ENCODE measurements around the gene NKX1-2. TPM values are rescaled to one million over a fixed set of nuclear protein-coding genes. Genes with fewer than 3 reads are reported as not detected.

NKX1-2 gene
- total RNA-seq, 1 donor from 2014 or later, result not detected

DNA sequence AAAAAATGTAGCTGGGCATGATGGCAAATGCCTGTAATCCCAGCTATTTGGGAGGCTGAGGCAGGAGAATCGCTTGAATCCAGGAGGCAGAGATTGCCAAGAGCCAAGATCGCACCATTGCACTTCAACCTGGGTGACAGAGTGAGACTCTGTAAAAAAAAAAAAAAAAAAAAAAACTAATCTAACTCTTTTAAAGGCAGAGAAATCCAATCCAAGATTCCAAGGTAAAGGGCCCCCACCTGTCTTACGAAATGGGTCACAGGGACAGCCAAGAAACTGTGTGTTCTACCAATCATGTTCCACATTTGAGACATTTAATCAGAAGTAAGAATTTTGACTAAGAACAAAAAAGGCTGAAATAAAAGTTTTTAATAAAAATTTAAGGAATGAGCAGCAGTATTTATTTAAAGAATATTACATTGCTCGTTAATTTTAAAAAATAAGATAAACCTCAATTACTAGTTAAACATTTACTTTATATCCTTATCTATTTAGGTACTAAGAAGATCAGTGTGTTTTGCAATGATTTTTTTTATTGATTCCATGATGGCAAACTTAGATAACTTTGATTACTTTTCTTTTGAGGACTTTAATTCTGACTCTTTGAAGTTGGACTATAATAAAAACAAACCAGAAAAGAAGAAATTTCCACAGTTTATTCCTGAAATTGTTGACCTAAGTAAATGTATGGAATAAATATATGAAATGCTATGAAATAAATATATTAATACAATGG is 24.4 kb downstream of the NKX1-2 start:
- no peak overlapping the region for H3K27ac ChIP-seq
- no peaks in the 10 kb centered on the region for H3K27me3 ChIP-seq
- TF ChIP-seq CTCF (IDR thresholded peaks at IDR 0.05), result no peak
- H3K36me3 ChIP-seq, result no peaks in the 10 kb centered on the region
- H3K4me3 ChIP-seq, result no peak overlapping the region
- H3K9me3 ChIP-seq, result no peaks in the 10 kb centered on the region
- H3K4me1 ChIP-seq, result no peaks in the 10 kb centered on the region
- DNase-seq (ENCODE audit: low spot score in 2 of 2), result no peak
- intact Hi-C loops (cut with DNase I), result no loop called here

DNA sequence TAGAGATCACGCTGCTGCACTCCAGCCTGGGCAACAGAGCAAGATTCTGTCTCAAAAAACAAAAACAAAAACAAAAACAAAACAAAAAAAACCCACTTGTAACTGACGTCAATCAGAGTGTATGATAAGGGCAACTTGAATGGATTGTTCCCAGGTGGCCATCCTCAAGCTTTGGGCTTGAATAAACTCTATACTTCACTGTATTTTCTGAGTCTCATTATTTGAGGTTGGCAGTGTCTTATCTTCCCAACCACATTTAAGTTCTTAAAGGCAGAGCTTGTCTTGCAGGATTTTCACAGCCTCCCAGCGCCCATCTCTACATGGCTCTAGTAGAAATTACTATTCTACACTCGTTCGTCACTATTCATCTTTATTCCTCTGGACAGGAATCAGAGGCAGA is 26.0 kb downstream of the NKX1-2 start:
- no peak overlapping the region for H3K27ac ChIP-seq
- H3K27me3 ChIP-seq, result no peaks in the 10 kb centered on the region
- no peaks in the 10 kb centered on the region for H3K4me1 ChIP-seq
- H3K4me3 ChIP-seq, result no peak overlapping the region
- DNase-seq (ENCODE audit: low spot score in 2 of 2), result no peak
- intact Hi-C loops (cut with DNase I), result no loop called here
- H3K36me3 ChIP-seq, result no peaks in the 10 kb centered on the region
- no peak for TF ChIP-seq CTCF (IDR thresholded peaks at IDR 0.05)
- no peaks in the 10 kb centered on the region for H3K9me3 ChIP-seq

DNA sequence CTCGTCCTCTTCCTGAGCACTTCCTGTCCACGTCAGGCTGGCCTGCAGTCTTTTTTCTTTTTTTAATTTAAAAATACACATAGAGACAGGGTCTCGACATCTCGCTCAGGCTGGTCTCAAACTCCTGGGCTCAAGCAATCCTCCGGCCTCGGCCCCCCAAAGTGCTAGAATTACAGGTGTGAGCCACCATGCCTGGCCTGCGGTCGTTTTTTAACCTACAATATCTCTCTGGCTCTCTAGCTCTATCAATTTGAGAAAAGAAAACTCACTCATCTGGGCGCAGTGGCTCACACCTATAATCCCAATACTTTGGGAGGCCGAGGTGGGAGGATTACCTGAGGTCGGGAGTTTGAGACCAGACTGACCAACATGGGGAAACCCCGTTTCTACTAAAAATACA is 27.1 kb downstream of the NKX1-2 start:
- H3K9me3 ChIP-seq, result no peaks in the 10 kb centered on the region
- no peaks in the 10 kb centered on the region for H3K27me3 ChIP-seq
- no peaks in the 10 kb centered on the region for H3K4me1 ChIP-seq
- H3K4me3 ChIP-seq, result no peak overlapping the region
- no peaks in the 10 kb centered on the region for H3K36me3 ChIP-seq
- DNase-seq (ENCODE audit: low spot score in 2 of 2), result no peak
- no peak overlapping the region for H3K27ac ChIP-seq
- intact Hi-C loops (cut with DNase I), result no loop called here
- TF ChIP-seq CTCF (IDR thresholded peaks at IDR 0.05), result no peak

DNA sequence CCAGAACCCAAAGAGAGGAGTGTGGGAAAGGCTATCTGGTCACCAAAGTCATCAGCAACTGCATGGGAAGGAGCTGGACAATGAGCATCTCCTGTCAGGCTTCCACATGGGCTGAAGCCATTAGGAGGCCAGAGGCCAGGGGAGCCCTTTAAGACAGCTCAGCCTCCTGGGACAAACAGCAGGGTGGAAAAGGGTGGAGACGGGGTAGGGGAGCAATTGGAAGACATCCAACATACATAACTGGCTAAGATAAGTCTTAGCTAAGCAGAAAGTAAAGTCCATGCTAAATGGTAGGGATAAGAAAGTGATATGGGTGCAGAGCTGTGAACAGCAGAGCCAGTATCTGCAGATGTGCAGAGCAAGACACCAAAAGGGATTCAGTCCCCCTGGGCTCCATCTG is 29.6 kb downstream of the NKX1-2 start:
- Histone ChIP-seq H3K4me3 (no peak overlapping the region), H3K9me3 (no peaks in the 10 kb centered on the region), H3K27me3 (no peaks in the 10 kb centered on the region), H3K36me3 (no peaks in the 10 kb centered on the region), H3K27ac (no peak overlapping the region), H3K4me1 (peaks cover 0 to 18% of the 10 kb centered on the region in 2 donors)
- TF ChIP-seq CTCF (IDR thresholded peaks at IDR 0.05), result no peak
- no peak for DNase-seq (ENCODE audit: low spot score in 2 of 2)
- intact Hi-C loops (cut with DNase I), result no loop called here

GRCh38 chr10:124419635-124420034 is 30.2 kb downstream of the NKX1-2 start:
- Histone ChIP-seq H3K4me3 (no peak overlapping the region), H3K36me3 (no peaks in the 10 kb centered on the region), H3K4me1 (peaks cover 0 to 24% of the 10 kb centered on the region in 2 donors), H3K27me3 (no peaks in the 10 kb centered on the region), H3K9me3 (no peaks in the 10 kb centered on the region), H3K27ac (no peak overlapping the region)
- DNase-seq (ENCODE audit: low spot score in 2 of 2), result no peak
- intact Hi-C loops (cut with DNase I), result loop anchor here (2.0 to 10.0 kb wide), 8 partner anchors 41 to 1925 kb away; partner anchors contain the start of genes BCCIP, BUB3, CPXM2 and FAM53B
- no peak for TF ChIP-seq CTCF (IDR thresholded peaks at IDR 0.05)

Data from ascending aorta (tissue), 2 donors.